Esophagus muscularis mucosa (tissue), 4 donors: ENCODE measurements around the gene VPREB3.

Experiments used
- CTCF ChIP-seq, 3 experiments: fragments of 200-600 bp in 2 of 3; fragments of 450-650 bp in 1 of 3; sonication (generic) in 2 of 3; IDR thresholded peaks; one replicate each; pipeline ENCODE4 v1.5.1; 2017 to 2019; ENCODE audit warnings: antibody characterized with exemption in 3 of 3, mild to moderate bottlenecking in 2 of 3, moderate library complexity in 1 of 3
- EP300 ChIP-seq: sonication (generic); formaldehyde crosslinking; IDR thresholded peaks from one replicate; pipeline ENCODE4 v1.6.1; 2017; ENCODE audit warnings: antibody characterized with exemption
- POLR2AphosphoS5 ChIP-seq, 2 donors: sonication (generic); formaldehyde crosslinking; IDR thresholded peaks; one replicate each; pipeline ENCODE4 v1.6.1; 2017; ENCODE audit warnings: antibody characterized with exemption in 2 of 2

- no peak for TF ChIP-seq CTCF (IDR thresholded peaks at IDR 0.05)
- no peak for TF ChIP-seq POLR2AphosphoS5 (IDR thresholded peaks at IDR 0.05)
- TF ChIP-seq EP300, result no peak
Measured at GRCh38 chr22:23780146-23780748, 26.0 kb upstream of the VPREB3 start.
